ENCODE measurements around the gene SCGB1A1. TPM values are rescaled to one million over a fixed set of nuclear protein-coding genes. Genes with fewer than 3 reads are reported as not detected.

SCGB1A1 gene
- total RNA-seq, 1 experiment from 2014 or later = not detected

GRCh38 chr11:62459080-62459479, 40.2 kb downstream of the SCGB1A1 start:
- in situ Hi-C loops (cut with HindIII; ENCODE audit: low pct_unique_long_range_greater_than_20kb, low sequenced_read_pairs) = no loop called here
- DNase-seq (ENCODE audit: low read depth, low spot score) = no peak

- DNase-seq (ENCODE audit: low read depth, low spot score) = peak; percentile 52
- in situ Hi-C loops (cut with HindIII; ENCODE audit: low pct_unique_long_range_greater_than_20kb, low sequenced_read_pairs) = no loop called here
These were observed 43.1 kb downstream of the SCGB1A1 start for GRCh38 chr11:62461740-62462507.

- DNase-seq (ENCODE audit: low read depth, low spot score) = no peak
- in situ Hi-C loops (cut with HindIII; ENCODE audit: low pct_unique_long_range_greater_than_20kb, low sequenced_read_pairs) = no loop called here
These were observed 43.7 kb downstream of the SCGB1A1 start for GRCh38 chr11:62462508-62462892.

- in situ Hi-C loops (cut with HindIII; ENCODE audit: low pct_unique_long_range_greater_than_20kb, low sequenced_read_pairs) = no loop called here
- peak; percentile 53 for DNase-seq (ENCODE audit: low read depth, low spot score)
These were observed 44.3 kb downstream of the SCGB1A1 start for GRCh38 chr11:62463121-62463542.

- in situ Hi-C loops (cut with HindIII; ENCODE audit: low pct_unique_long_range_greater_than_20kb, low sequenced_read_pairs) = no loop called here
- DNase-seq (ENCODE audit: low read depth, low spot score) = no peak
These were observed 45.8 kb downstream of the SCGB1A1 start for GRCh38 chr11:62464655-62465054.

- no peak for DNase-seq (ENCODE audit: low read depth, low spot score)
- in situ Hi-C loops (cut with HindIII; ENCODE audit: low pct_unique_long_range_greater_than_20kb, low sequenced_read_pairs) = no loop called here
These were observed 47.6 kb downstream of the SCGB1A1 start for GRCh38 chr11:62466444-62466843.

GRCh38 chr11:62468577-62468976, 49.7 kb downstream of the SCGB1A1 start:
- DNase-seq (ENCODE audit: low read depth, low spot score) = no peak
- in situ Hi-C loops (cut with HindIII; ENCODE audit: low pct_unique_long_range_greater_than_20kb, low sequenced_read_pairs) = no loop called here

GRCh38 chr11:62471603-62472002, 52.8 kb downstream of the SCGB1A1 start:
- DNase-seq (ENCODE audit: low read depth, low spot score) = no peak
- in situ Hi-C loops (cut with HindIII; ENCODE audit: low pct_unique_long_range_greater_than_20kb, low sequenced_read_pairs) = no loop called here

GRCh38 chr11:62472063-62472884, 53.4 kb downstream of the SCGB1A1 start:
- in situ Hi-C loops (cut with HindIII; ENCODE audit: low pct_unique_long_range_greater_than_20kb, low sequenced_read_pairs) = no loop called here
- no peak for DNase-seq (ENCODE audit: low read depth, low spot score)

Other genes starting within 250 kb of the SCGB1A1 start
- not detected in 2 replicates for gene SCGB1D1, start 228.8 kb upstream of the SCGB1A1 start, total RNA-seq (2014; rRNA removed; shearing (Covaris generic))
- not detected in 2 replicates for gene SCGB2A1, start 210.4 kb upstream of the SCGB1A1 start, total RNA-seq (2014; rRNA removed; shearing (Covaris generic))
- 4.5 and 6.0 TPM in 2 replicates for gene SCGB1D2, start 176.8 kb upstream of the SCGB1A1 start, total RNA-seq (2014; rRNA removed; shearing (Covaris generic))
- not detected in 2 replicates for gene SCGB2A2, start 148.9 kb upstream of the SCGB1A1 start, total RNA-seq (2014; rRNA removed; shearing (Covaris generic))
- gene SCGB1D4, start 120.0 kb upstream of the SCGB1A1 start, total RNA-seq (2014; rRNA removed; shearing (Covaris generic)) = not detected in 2 replicates
- gene ASRGL1, start 81.6 kb upstream of the SCGB1A1 start, total RNA-seq (2014; rRNA removed; shearing (Covaris generic)) = 7.2 and 8.0 TPM in 2 replicates
- gene AHNAK, start 127.8 kb downstream of the SCGB1A1 start, total RNA-seq (2014; rRNA removed; shearing (Covaris generic)) = 11.3 and 14.3 TPM in 2 replicates
- gene EEF1G, start 154.9 kb downstream of the SCGB1A1 start, total RNA-seq (2014; rRNA removed; shearing (Covaris generic)) = 1,631 and 1,643 TPM in 2 replicates
- 6.0 and 7.3 TPM in 2 replicates for gene TUT1, start 172.5 kb downstream of the SCGB1A1 start, total RNA-seq (2014; rRNA removed; shearing (Covaris generic))
- gene MTA2, start 182.8 kb downstream of the SCGB1A1 start, total RNA-seq (2014; rRNA removed; shearing (Covaris generic)) = 55.4 and 56.3 TPM in 2 replicates
- gene EML3, start 193.7 kb downstream of the SCGB1A1 start, total RNA-seq (2014; rRNA removed; shearing (Covaris generic)) = 9.1 and 9.7 TPM in 2 replicates
- 0.79 and 1.2 TPM in 2 replicates for gene ROM1, start 194.2 kb downstream of the SCGB1A1 start, total RNA-seq (2014; rRNA removed; shearing (Covaris generic))
- 66.7 and 70.2 TPM in 2 replicates for gene B3GAT3, start 203.0 kb downstream of the SCGB1A1 start, total RNA-seq (2014; rRNA removed; shearing (Covaris generic))
- 141 and 170 TPM in 2 replicates for gene GANAB, start 227.6 kb downstream of the SCGB1A1 start, total RNA-seq (2014; rRNA removed; shearing (Covaris generic))
- 11.8 and 14.1 TPM in 2 replicates for gene INTS5, start 234.3 kb downstream of the SCGB1A1 start, total RNA-seq (2014; rRNA removed; shearing (Covaris generic))
- gene C11orf98, start 246.2 kb downstream of the SCGB1A1 start, total RNA-seq (2014; rRNA removed; shearing (Covaris generic)) = 48.5 and 73.7 TPM in 2 replicates
- gene CSKMT, start 246.3 kb downstream of the SCGB1A1 start, total RNA-seq (2014; rRNA removed; shearing (Covaris generic)) = 4.5 and 6.5 TPM in 2 replicates